K562 (cell line): ENCODE data around the gene DYRK1A. TPM values are rescaled to one million over a fixed set of nuclear protein-coding genes. Genes with fewer than 3 reads are reported as not detected.

Experiments
- CAMTA2 ChIP-seq: fragments of 250-450 bp; sonication (Bioruptor Pico); conservative IDR thresholded peaks from 2 replicates; pipeline ENCODE4 v1.5.1; 2022
- CBFA2T3 ChIP-seq: fragments of 450-650 bp; IDR thresholded peaks from 2 replicates; pipeline ENCODE4 v1.6.1; 2017
- CXXC5 ChIP-seq: fragments of 250-450 bp; sonication (Bioruptor Pico); IDR thresholded peaks from 2 replicates; pipeline ENCODE4 v1.8.0; 2022; ENCODE audit warnings: inconsistent platforms, mild to moderate bottlenecking, moderate library complexity
- DPF2 ChIP-seq: fragments of 450-650 bp; IDR thresholded peaks from 2 replicates; pipeline ENCODE4 v1.6.1; 2016
- SMAD4 ChIP-seq: fragments of 250-450 bp; sonication (Bioruptor Pico); conservative IDR thresholded peaks from 2 replicates; pipeline ENCODE4 v1.8.0; 2021; ENCODE audit warnings: inconsistent platforms, mild to moderate bottlenecking, moderate library complexity
- SMC3 ChIP-seq: conservative IDR thresholded peaks from 2 replicates; pipeline ENCODE4 v1.6.1; 2011; ENCODE audit warnings: low read depth, low read length, improper control_type of control experiment; ENCODE audit not compliant: insufficient read depth
- ZKSCAN1 ChIP-seq: fragments of 150-350 bp; IDR thresholded peaks from 2 replicates; pipeline ENCODE4 v1.6.1; 2016; ENCODE audit warnings: low read depth, low read length
- ZSCAN29 ChIP-seq: fragments of 450-650 bp; IDR thresholded peaks from 2 replicates; pipeline ENCODE4 v1.6.1; 2017
- polyA plus RNA-seq, 8 experiments: library from polyadenylated mRNA; depleted of rRNA in 4 of 8; stranded (reverse) in 5 of 8; unstranded in 3 of 8; fragments of >200 nt; fragmentation: Nextera tagmentation in 2 of 8; fragmentation: Illumina TruSeq in 1 of 8; extraction: Ambion mirVana in 2 of 8; extraction: Trizol in 1 of 8; gene quantifications; 2 replicates each; pipeline versions ENCODE4 v1.2.1 to v1.2.3, GENCODE V29; 2011 to 2014; ENCODE audit warnings: inconsistent platforms in 1 of 8, missing spikeins in 1 of 8
- total RNA-seq, 7 experiments: library from RNA; depleted of rRNA in 6 of 7; stranded (reverse); fragments of >200 nt in 6 of 7; fragmentation: Illumina TruSeq in 2 of 7; extraction: Trizol in 2 of 7; gene quantifications; 2 replicates each; pipeline versions ENCODE4 v1.2.1 to v1.2.3, GENCODE V29; 2011 to 2021; ENCODE audit warnings: low replicate concordance in 1 of 7
- TF ChIP-seq, protein P1 (sequence below): sonication (generic); formaldehyde crosslinking; IDR thresholded peaks from 2 replicates; pipeline ENCODE4 v1.8.0; 2022; ENCODE audit warnings: mild to moderate bottlenecking, missing genetic modification reagents
- TF ChIP-seq, protein P2 (sequence below): sonication (generic); formaldehyde crosslinking; IDR thresholded peaks from 2 replicates; pipeline ENCODE4 v1.8.0; 2022; ENCODE audit warnings: missing genetic modification reagents, mild to moderate bottlenecking, moderate library complexity, borderline replicate concordance
- TF ChIP-seq, protein P3 (sequence below), 2 experiments: IDR thresholded peaks; 2 replicates each; pipeline ENCODE4 v1.6.1; 2012; ENCODE audit warnings: improper control_type of control experiment in 2 of 2, low read depth in 2 of 2, low read length in 2 of 2, borderline replicate concordance in 1 of 2
- TF ChIP-seq, protein P4 (sequence below): fragments of 250-450 bp; sonication (Bioruptor Pico); IDR thresholded peaks from 2 replicates; pipeline ENCODE4 v1.4.0; 2020; ENCODE audit warnings: mild to moderate bottlenecking, moderate library complexity
- TF ChIP-seq, protein P5 (sequence below): fragments of 200-800 bp; sonication (Bioruptor generic); IDR thresholded peaks from 2 replicates; pipeline ENCODE4 v1.6.1; 2017; ENCODE audit warnings: missing genetic modification characterization, missing compliant biosample characterization
- TF ChIP-seq, protein P6 (sequence below): sonication (generic); formaldehyde crosslinking; IDR thresholded peaks from 2 replicates; pipeline ENCODE4 v1.8.0; 2022; ENCODE audit warnings: mild to moderate bottlenecking, low read depth, missing genetic modification reagents
- TF ChIP-seq, protein P7 (sequence below), 2 experiments: fragments of 200-800 bp in 1 of 2; sonication (Bioruptor generic) in 1 of 2; sonication (generic) in 1 of 2; formaldehyde crosslinking in 1 of 2; IDR thresholded peaks in 1 of 2; conservative IDR thresholded peaks in 1 of 2; 2 replicates each; pipeline versions ENCODE4 v1.5.0 to v1.6.1; 2016 to 2020; ENCODE audit warnings: missing compliant biosample characterization in 1 of 2, missing genetic modification characterization in 1 of 2, missing genetic modification reagents in 1 of 2

Gene DYRK1A
- total and polyA plus RNA-seq, 9 of the 15 experiments (the other 6 are each of a cell fraction or from before 2014, with no cell fraction given) = 3.7 to 64.8 (median 42.3) TPM

DNA sequence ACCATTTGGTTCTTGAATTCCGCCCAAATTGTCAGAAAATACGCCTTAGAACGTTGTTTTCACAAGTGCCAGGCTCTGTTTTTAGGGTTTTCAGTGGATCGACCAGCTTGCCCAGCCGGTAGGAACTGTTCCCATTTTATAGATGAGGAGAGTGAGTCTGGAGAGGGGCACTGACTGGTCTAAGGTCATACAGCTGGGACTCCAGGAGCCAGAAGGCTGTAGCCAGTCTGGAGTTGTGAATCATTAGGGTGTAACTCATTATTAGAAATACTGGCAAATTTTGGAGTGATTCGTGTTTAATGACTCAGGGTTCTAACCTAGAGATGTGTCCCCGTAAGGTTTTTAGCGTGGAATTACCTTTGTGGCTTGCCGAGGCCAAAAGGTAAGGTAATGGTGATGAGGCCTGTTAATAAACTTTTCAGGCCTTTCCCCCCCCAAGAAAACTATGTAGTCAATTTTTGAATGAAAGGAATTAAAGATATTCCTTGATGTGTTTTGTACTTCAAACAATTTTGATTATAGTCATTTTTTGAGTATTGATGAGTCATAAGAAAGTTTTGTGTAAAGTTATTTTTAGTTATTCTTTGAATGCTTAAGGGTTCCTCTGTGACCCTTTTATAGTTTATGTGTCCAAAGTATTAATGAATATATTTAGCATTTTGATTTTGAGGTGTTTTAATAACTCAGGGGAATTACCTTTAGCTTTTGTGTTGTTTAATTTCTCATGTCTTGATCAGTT is 2.1 kb downstream of the DYRK1A start (continued):
- TF ChIP-seq, protein P1, sequence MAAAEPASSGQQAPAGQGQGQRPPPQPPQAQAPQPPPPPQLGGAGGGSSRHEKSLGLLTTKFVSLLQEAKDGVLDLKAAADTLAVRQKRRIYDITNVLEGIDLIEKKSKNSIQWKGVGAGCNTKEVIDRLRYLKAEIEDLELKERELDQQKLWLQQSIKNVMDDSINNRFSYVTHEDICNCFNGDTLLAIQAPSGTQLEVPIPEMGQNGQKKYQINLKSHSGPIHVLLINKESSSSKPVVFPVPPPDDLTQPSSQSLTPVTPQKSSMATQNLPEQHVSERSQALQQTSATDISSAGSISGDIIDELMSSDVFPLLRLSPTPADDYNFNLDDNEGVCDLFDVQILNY = no peak
- TF ChIP-seq SMAD4 (CRISPR knock-in tag) (no peak), CAMTA2 (CRISPR knock-in tag) (no peak), CXXC5 (CRISPR knock-in tag) (no peak; the same call in 1 of the 2 replicates), ZSCAN29 (no peak), DPF2 (0 out of 2 replicates have a peak, but pooled peaks have one; percentile 6), SMC3 (no peak), ZKSCAN1 (no peak), CBFA2T3 (0 out of 2 replicates have a peak, but pooled peaks have one; percentile 4)
- TF ChIP-seq, protein P2, sequence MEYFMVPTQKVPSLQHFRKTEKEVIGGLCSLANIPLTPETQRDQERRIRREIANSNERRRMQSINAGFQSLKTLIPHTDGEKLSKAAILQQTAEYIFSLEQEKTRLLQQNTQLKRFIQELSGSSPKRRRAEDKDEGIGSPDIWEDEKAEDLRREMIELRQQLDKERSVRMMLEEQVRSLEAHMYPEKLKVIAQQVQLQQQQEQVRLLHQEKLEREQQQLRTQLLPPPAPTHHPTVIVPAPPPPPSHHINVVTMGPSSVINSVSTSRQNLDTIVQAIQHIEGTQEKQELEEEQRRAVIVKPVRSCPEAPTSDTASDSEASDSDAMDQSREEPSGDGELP (CRISPR knock-in tag) = 0 out of 2 replicates have a peak, but pooled peaks have one; percentile 14
- TF ChIP-seq, protein P3, sequence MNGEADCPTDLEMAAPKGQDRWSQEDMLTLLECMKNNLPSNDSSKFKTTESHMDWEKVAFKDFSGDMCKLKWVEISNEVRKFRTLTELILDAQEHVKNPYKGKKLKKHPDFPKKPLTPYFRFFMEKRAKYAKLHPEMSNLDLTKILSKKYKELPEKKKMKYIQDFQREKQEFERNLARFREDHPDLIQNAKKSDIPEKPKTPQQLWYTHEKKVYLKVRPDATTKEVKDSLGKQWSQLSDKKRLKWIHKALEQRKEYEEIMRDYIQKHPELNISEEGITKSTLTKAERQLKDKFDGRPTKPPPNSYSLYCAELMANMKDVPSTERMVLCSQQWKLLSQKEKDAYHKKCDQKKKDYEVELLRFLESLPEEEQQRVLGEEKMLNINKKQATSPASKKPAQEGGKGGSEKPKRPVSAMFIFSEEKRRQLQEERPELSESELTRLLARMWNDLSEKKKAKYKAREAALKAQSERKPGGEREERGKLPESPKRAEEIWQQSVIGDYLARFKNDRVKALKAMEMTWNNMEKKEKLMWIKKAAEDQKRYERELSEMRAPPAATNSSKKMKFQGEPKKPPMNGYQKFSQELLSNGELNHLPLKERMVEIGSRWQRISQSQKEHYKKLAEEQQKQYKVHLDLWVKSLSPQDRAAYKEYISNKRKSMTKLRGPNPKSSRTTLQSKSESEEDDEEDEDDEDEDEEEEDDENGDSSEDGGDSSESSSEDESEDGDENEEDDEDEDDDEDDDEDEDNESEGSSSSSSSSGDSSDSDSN (IDR thresholded peaks at IDR 0.05; ENCODE audit: borderline replicate concordance in 1 of 2, low read depth in 2 of 2, low read length in 2 of 2) = no peak
- TF ChIP-seq, protein P4, sequence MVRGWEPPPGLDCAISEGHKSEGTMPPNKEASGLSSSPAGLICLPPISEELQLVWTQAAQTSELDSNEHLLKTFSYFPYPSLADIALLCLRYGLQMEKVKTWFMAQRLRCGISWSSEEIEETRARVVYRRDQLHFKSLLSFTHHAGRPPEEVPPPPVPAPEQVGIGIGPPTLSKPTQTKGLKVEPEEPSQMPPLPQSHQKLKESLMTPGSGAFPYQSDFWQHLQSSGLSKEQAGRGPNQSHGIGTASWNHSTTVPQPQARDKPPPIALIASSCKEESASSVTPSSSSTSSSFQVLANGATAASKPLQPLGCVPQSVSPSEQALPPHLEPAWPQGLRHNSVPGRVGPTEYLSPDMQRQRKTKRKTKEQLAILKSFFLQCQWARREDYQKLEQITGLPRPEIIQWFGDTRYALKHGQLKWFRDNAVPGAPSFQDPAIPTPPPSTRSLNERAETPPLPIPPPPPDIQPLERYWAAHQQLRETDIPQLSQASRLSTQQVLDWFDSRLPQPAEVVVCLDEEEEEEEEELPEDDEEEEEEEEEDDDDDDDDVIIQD (CRISPR knock-in tag) = no peak
- TF ChIP-seq, protein P5, sequence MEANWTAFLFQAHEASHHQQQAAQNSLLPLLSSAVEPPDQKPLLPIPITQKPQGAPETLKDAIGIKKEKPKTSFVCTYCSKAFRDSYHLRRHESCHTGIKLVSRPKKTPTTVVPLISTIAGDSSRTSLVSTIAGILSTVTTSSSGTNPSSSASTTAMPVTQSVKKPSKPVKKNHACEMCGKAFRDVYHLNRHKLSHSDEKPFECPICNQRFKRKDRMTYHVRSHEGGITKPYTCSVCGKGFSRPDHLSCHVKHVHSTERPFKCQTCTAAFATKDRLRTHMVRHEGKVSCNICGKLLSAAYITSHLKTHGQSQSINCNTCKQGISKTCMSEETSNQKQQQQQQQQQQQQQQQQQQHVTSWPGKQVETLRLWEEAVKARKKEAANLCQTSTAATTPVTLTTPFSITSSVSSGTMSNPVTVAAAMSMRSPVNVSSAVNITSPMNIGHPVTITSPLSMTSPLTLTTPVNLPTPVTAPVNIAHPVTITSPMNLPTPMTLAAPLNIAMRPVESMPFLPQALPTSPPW (CRISPR knock-in tag) = 0 out of 2 replicates have a peak, but pooled peaks have one; percentile 11
- TF ChIP-seq, protein P6, sequence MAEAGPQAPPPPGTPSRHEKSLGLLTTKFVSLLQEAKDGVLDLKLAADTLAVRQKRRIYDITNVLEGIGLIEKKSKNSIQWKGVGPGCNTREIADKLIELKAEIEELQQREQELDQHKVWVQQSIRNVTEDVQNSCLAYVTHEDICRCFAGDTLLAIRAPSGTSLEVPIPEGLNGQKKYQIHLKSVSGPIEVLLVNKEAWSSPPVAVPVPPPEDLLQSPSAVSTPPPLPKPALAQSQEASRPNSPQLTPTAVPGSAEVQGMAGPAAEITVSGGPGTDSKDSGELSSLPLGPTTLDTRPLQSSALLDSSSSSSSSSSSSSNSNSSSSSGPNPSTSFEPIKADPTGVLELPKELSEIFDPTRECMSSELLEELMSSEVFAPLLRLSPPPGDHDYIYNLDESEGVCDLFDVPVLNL = no peak
- TF ChIP-seq, protein P7, sequence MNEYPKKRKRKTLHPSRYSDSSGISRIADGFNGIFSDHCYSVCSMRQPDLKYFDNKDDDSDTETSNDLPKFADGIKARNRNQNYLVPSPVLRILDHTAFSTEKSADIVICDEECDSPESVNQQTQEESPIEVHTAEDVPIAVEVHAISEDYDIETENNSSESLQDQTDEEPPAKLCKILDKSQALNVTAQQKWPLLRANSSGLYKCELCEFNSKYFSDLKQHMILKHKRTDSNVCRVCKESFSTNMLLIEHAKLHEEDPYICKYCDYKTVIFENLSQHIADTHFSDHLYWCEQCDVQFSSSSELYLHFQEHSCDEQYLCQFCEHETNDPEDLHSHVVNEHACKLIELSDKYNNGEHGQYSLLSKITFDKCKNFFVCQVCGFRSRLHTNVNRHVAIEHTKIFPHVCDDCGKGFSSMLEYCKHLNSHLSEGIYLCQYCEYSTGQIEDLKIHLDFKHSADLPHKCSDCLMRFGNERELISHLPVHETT (CRISPR knock-in tag; conservative IDR thresholded peaks at IDR 0.05 in 1 of 2, IDR thresholded peaks at IDR 0.05 in 1 of 2) = no peak
